D721Med (cell line): ENCODE measurements around the gene FMOD.
"Not testable (repeated sequence)": the region's sequence is repeated elsewhere in the genome, so short reads cannot be mapped to it uniquely, and the experiment has no call there.

ENCODE experiments used
- DNase-seq: peaks from one replicate; pipeline ENCODE4 v3.0.0; 2011; ENCODE audit warnings: low spot score; ENCODE audit not compliant: insufficient read length
- FAIRE-seq: peaks from 2 replicates; lab custom pipeline; 2011; peaks lifted over from hg19 to GRCh38; lab: Jason Lieb, UNC
- CTCF ChIP-seq: IDR thresholded peaks from 2 replicates; pipeline ENCODE4 v1.5.1; 2012; ENCODE audit warnings: mild to moderate bottlenecking, control low read depth; ENCODE audit not compliant: insufficient read depth; ENCODE audit errors: missing control alignments

The FMOD gene

GRCh38 chr1:203321273-203322052 lies 29.5 kb downstream of the FMOD start:
- no peak for DNase-seq
- FAIRE-seq = no peak
- no peak for TF ChIP-seq CTCF

DNA sequence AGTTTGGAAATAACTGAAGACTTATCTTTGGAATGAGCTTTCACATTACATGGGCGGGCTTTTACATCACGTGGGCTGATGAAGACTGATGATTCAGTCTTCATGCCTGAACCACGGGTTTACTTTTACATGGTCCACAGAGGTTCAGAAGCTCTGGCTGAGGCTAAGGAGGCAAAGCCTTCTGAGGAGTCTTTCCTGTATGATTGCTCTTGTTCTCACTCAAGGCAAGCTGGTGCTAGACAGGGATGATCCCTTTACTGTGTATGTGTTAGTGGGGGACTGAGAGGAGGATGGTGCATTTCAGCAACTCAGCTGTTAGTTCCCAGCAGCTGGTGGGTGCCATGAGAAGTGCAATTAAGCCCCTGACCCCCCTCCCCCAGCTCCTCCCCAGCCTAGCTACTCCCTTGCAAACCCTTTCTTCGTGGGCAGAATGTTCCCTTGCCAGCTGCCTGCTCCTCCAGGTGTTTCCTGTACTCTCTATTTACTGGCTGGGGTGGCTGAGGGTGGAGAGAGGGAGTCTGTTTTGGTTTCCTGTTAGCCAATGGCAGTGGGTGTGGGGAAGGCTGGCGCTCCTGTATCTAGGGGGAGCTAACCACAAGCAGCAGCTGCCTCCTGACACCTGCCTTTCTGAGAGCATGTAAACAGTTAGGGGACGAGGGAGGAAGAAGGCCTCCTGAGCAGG lies 30.2 kb downstream of the FMOD start:
- FAIRE-seq (no peak), DNase-seq (no peak)
- TF ChIP-seq CTCF = no peak

GRCh38 chr1:203318229-203318517 lies 32.7 kb downstream of the FMOD start:
- no peak for TF ChIP-seq CTCF
- no peak for FAIRE-seq
- DNase-seq = no peak

DNA sequence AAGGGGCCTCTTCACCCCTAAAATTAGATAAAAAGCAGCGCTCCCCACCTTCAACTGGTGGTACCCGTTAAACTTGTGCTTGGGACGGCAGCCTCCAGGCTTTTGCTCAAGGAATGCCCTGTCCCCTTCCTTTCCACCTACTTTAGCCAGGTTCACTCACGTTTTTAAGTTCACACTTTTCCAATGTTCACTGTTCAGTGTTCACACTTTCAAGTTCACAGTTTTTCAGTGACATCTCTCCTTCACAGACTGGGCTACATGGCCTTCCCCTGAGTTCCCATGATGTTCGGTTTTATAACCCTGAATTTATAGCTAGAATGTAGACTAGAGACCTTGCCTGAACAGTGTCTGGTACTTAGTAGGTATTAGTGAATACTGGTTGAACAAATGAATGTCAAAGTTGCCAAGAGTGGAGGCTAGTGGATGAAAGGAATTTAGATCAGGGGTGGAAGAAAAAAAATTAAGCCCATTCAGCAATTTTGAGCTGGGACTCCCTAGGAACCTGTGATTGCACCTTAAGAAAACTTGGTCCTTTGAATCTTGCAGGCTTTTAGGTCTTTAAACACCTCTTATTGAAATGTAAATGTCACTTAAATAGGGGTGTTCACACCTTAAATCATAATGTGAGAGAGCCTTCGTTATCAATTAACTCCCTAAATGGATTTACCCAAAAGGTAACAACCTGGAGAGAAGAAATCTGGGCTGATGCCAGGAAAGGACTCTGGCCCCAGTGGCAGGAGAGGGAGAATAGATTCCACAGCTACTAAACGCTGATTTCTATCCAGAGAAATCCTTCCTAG lies 33.3 kb downstream of the FMOD start:
- no peak for FAIRE-seq
- TF ChIP-seq CTCF = no peak
- DNase-seq = no peak

GRCh38 chr1:203316626-203317093 lies 34.3 kb downstream of the FMOD start:
- no peak for TF ChIP-seq CTCF
- no peak for DNase-seq
- no peak for FAIRE-seq

DNA sequence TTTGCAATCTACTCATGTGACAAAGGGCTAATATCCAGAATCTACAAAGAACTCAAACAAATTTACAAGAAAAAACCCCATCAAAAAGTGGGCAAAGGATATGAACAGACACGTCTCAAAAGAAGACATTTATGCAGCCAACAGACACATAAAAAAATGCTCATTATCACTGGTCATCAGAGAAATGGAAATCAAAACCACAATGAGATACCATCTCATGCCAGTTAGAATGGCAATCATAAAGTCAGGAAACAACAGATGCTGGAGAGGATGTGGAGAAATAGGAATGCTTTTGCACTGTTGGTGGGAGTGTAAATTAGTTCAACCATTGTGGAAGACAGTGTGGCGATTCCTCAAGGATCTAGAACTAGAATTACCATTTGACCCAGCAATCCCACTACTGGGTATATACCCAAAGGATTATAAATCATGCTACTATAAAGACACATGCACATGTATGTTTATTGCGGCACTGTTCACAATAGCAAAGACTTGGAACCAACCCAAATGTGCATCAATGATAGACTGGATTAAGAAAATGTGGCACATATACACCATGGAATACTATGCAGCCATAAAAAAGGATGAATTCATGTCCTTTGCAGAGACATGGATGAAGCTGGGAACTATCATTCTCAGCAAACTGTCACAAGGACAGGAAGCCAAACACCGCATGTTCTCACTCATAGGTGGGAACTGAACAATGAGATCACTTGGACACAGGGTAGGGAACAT lies 36.7 kb downstream of the FMOD start:
- not testable (repeated sequence) for FAIRE-seq, DNase-seq
